ELF-1 (cell line): ENCODE data around the gene COPZ2.
"Not testable (repeated sequence)": the region's sequence is repeated elsewhere in the genome, so short reads cannot be mapped to it uniquely, and the experiment has no call there.

Source experiments
- DNase-seq: peaks from one replicate; pipeline ENCODE4 v3.0.0-alpha.2; 2016; ENCODE audit warnings: low read depth, low spot score

Gene COPZ2

DNA sequence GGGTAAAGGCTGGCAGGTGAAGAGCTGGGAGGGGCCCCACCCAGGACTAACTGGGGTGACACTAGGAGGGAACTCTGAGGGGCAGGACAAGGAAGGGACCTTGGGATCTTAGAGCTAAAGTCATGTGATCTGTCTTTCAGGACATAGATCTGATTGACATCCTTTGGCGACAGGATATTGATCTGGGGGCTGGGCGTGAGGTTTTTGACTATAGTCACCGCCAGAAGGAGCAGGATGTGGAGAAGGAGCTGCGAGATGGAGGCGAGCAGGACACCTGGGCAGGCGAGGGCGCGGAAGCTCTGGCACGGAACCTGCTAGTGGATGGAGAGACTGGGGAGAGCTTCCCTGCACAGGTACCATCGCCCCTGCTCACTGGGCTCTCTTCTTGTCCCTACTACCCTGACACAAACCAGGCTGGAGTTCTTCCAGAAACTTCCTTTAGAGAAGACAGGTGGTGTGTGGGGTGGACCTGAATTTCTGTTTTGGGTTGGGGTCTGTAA lies 18.7 kb upstream of the COPZ2 start:
- no peak for DNase-seq

DNA sequence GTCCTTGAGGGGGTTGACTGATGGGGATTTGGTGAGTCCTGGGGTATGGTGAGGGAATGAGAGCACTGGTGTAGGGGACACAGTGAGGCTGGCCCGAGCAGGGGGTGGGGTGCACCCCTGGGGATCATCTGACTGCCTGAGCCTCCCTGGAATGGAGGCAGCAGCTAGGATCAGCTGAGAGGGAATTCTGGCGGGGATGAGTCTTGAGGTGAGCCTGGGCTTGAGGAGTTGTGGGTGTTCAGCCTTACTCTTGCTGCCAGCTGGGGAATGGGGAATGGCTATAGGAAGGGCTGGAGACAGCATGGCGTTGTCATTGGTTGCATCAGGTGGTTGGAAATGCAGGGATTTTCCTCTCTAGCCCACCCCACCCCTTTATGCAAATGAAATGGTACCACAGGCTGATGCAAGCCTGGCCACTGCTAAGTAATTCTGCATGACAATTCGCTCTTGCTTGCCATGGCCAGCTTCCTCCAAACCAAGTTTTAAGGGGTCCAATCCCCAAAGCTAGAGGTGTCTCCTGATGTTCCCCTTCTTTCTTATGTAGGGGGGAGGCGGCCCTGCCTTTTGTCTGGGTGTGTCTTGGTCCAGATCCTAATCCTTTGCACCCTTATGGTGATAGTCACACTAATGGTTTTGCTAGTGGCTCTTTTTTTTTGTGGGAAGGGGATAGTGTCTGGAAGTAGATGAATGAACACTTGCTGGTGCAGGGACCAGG lies 18.1 kb upstream of the COPZ2 start:
- DNase-seq: peak; percentile 78

DNA sequence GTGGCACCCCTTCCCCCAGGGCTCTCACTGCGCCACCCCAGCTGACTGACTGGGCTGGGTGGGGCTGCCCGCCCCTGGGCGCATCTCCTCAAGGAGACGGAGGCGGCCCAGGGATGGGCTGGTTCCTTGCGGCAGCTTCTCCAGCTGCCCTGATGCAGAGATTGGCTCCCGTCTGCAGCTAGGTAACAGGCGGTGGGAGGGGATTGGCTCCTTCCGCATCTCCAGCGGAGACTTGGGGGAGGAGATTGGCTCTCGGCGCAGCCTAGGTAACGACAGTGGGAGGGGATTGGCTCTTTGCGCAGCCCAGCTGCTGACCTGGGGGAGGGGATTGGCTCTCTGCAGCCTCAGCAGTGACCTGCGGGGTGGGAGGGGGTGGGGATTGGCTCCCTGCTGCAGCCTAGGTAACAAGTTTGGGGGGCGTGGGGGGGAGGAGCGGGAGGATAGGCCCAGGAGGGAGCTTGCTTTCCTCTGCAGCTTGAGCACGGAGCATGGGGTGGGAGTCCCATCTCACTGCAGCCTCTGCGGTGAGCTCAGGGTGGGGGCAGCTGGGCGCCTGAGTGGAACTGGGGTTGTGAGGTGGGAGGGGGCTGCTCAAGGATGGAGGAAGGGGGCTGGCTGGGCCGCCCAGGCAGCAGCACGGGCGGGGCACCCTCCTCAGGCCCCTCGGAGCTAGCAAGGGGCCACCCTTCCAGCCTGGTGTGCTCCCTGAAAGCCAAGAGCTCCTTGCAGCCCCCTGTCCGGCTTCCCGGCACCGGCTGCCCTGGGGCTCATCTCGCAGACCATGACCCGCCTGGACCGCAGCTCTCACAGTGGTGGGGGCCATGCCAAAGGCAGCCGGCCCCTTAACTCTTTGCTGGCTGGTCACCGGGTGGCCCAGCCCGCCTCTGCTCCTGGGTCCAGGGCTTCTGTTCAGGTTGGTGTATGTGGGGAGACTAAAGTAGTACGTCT lies 16.9 kb upstream of the COPZ2 start:
- peak; percentile 99 for DNase-seq

GRCh38 chr17:48053758-48054237 lies 16.2 kb upstream of the COPZ2 start:
- no peak for DNase-seq

DNA sequence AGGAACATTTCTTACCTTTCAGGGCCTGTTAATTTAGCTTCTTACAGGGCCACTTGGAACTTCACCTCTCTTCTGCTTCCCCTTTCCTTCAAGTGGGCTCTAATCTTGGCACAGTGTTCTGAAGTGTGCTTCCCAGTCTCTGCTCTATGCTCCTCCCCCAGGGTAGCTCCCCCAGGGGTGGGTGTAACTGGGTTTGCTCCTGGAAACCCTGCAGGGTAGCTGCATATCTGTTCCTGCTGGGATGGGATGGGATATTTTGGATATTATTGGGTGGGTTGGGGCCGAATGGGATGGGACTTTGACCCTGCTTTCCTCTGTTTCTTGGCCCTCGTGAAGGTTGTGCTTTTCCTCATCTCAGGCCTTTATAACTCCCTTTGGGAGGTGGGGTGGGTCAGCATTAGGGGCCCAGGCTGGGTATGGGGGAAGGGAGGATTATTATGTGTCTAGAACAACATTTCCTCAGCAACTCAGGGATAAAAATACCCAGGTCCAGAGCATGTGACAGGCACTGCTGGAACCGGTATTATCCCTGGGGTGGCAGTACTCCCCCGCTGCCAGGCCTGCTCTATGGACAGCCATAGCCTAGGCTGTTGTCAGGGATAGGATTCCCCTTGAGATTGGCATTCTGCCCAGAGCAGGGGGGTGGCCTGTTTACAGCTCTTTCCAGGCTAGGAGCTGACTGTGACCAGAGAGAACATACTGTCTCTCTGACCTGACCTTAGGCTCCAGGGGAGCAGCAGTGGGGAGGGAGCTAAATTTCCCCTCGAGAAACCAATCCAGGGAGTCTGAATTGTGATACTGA lies 15.6 kb upstream of the COPZ2 start:
- no peak for DNase-seq

DNA sequence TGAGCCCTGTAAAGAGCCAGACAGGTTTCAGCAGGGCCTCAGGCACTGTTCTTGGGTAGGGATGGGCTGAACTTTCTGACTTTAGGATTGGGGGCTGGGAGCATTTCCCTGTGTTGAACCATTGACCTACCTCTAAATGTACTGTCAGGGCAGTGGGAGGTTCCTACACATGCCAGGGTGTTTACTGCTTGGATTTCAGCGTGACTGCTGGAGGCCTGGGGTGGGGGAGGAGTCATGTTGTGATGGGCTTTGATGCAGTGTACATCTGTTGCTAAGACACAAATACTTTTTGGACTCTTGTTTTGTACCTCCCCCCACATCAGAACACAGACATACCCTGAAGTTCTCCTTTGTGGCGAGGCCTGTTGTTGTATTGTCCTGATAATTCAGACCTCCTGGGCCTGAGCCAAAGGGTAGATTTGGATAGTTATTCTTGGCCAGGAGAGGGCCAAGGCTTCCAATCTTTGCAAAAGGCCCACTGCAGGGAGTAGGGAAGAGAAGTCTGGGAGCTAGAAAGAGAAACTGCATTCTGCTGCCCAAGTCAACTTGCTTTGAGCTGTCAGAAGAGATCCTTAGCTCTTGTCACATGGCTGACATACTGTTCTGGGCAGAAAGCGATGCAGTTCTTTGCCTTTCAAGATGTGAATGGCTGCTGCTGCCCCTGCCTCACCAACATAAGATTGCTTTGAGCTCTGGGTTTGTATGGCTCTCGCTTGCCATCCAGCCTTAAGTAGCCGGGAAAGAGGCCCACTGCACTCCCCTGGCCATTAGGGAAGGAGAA lies 14.3 kb upstream of the COPZ2 start:
- peak; percentile 89 for DNase-seq

- DNase-seq: no peak
These were observed 13.7 kb upstream of the COPZ2 start for GRCh38 chr17:48051283-48051682.

DNA sequence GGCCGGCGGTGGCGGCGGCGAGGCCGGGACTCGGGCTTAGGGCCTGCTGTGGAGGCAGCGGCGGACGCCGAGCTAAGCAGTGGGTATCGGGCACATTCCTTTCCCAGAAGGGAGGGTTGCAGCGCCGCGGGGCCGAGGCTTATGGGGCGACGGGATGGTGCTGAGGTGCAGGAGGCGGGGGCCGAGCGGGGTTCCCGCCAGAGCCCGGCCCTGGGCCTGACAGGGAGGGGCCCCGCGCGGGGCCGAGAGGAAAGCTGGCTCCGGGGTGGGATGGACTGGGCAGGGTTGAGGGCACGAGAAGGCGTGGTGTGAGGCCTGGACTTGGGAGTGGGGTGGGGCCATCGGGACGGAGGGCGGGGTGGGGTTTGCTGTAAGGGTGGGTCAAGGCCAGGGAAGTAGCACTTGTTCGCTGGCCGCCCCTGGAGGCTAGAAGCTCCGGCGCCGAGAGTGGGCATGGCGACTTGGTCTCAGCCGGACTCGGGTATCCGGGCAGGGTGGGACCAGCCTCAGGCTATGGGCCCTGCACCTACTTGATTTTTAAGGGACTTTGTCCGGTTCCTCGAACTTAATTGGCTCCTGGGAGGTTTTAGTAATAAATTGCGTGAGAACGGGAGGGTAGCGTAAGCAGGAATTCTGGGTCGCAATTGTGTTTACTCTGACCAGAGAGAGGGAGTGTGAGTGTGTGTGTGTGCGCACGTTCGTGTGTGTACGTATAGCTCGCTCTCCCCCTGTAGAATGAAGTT lies 11.0 kb upstream of the COPZ2 start:
- no peak for DNase-seq

- DNase-seq: peak; percentile 100
These were observed 10.3 kb upstream of the COPZ2 start, which contains the start of gene NFE2L1 for GRCh38 chr17:48047741-48048383. TSS of gene NFE2L1 (plus strand) at chr17:48048359. CDS start at chr17:48051119, 2,760 bp downstream.

DNA sequence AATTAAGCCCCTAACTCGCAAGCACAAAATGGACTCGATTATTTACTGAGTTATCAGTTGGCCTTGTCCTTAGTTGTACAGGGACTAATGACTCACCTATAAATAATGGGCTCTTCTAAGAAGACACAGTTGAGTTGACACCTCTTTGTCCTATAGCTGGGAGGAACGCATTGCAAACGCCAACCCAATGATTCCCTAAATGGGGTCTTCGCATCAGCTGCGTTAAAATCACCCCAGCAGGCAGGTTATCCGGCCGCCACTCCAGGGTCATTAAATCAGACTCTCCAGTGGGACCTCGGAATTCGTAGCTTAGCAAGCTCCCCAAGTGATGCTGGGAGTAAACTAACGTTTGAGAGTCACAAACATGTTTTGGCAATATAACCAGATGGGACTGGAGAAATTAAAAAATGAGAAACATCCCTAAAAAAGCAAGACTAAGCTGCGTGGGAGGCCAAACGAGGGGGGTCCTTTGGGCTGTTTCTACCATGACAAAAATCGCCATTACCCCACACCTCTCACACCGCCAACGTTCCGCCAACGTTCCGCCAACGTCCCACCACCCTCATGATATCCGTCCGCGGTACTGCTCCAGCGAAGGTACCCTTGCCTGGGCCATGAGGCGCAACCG lies 9.6 kb upstream of the COPZ2 start:
- peak; percentile 30 for DNase-seq

DNA sequence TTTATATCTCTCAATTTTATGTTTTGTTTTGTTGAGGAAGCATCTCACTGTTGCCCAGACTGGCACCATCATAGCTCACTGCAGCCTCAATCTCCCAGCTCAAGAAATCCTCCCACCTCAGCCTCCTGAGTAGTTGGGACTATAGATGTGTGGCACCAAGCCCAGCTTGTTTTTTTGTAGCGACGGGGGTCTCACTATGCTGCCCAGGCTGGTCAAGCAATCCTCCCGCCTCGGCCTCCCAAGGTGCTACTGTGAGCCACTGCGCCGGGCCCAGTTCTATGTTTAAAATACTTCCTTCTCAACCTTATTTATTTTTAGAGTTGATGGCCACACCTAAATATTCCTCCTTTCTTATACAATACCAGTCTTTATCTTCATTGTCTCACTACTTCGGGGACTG lies 8.7 kb upstream of the COPZ2 start:
- DNase-seq: no peak

DNA sequence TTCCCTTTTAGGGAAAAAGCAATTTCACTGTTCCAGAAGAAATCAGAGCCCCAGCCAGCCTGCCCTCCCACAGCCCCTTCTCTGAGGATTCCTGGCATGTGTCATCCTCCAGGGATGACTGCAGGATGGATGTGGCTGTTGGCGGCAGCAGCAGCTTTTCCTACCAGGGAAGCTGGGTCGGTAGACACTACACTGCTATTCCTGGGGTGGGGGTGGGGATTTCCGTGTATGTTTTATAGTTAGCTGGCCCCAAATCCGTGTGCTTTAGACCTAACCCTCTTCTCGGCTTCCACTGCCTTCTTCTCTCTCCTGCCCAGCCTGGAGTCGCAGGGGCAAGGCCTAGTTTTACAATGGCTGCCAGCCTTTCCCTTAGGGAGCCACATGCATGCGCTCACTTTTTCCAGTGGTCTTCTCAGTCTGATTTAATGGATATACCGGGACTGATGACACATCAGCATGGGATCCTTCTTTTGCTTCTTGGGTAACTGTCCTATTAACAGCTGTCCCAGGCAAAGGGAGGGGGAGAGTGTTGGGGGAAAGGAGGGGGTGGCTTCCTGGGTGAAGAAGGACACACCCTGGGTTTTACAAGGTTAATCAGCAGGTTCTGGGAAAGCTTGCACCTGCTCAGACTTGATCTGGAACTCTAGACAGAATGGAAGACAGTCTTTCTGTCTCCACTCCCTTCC lies 7.9 kb upstream of the COPZ2 start:
- DNase-seq: peak; percentile 31

GRCh38 chr17:48044851-48045250 lies 7.3 kb upstream of the COPZ2 start:
- DNase-seq: no peak

DNA sequence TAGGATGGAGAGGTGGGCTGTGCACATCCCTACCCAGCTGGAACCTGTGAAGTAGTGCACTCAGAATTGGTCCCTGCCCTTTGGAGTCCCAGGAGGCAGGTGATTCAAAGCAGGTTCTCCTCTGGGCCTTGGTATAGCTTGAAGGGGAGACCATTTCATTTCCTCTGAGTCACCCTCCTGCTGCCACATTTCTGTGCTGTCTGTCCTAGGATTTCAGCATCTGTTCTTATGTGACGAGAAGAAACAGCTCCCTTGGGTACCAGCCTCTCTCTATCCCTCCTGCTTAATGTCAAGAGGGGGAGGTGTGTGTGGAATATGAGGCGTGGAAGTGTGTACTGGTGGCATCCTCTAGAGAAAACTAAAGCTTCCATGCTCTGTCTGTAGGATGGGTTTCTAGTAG lies 5.6 kb upstream of the COPZ2 start:
- DNase-seq: no peak

DNA sequence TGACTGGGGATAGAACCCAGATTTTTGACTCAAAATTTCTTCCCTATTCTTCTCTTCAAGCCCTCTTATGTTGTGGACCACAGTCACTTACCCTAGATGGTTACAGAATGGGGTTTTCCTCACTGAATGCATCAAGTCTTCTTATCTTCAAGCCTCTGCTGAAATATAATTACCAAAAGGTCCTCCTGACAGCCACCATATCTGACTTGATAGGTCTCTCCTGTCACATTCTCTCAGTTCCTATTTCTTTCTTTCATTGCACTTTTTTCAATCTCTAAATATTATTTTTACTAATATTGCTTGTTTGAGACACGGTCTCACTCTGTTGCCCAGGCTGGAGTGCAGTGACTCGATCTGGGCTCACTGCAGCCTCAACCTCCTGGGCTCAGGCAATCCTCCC lies 1.1 kb upstream of the COPZ2 start:
- DNase-seq: no peak

- DNase-seq: no peak
These were observed 284 bp upstream of the COPZ2 start for GRCh38 chr17:48037838-48038323.

- DNase-seq: no peak
These were observed 933 bp downstream of the COPZ2 start for GRCh38 chr17:48036693-48037035.

- not testable (repeated sequence) for DNase-seq
These were observed 2.9 kb downstream of the COPZ2 start for GRCh38 chr17:48034734-48035133.
